Hematopoietic multipotent progenitor cell treated with erythropoietin and hydrocortisone succinate and interleukin-3 and kit ligand, for 8 days (in vitro differentiated cells): ENCODE results near the gene ZC3H8.

ENCODE experiments used
- DNase-seq: peaks from one replicate; pipeline ENCODE4 v3.0.0-alpha.2; 2015

Gene ZC3H8

DNA sequence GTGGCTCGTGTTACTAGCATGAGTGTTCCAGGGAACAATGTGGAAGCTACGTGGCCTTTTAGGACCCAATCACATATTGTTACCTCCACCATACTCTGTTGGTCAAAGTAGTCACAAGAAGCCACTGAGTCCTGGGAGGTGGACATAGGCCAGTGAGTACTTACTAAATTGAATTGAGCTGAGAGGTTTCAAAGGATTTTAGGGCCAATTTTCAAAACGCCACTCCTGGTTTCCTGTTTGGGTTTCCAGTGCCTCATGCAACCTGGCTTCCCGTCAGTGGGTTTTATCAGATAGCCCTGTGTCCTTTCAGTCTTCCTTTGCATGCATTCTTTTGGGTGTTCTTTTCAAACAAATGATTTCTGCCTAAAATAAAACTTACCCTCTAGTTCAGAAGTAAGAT lies 60.4 kb downstream of the ZC3H8 start:
- no peak for DNase-seq

DNA sequence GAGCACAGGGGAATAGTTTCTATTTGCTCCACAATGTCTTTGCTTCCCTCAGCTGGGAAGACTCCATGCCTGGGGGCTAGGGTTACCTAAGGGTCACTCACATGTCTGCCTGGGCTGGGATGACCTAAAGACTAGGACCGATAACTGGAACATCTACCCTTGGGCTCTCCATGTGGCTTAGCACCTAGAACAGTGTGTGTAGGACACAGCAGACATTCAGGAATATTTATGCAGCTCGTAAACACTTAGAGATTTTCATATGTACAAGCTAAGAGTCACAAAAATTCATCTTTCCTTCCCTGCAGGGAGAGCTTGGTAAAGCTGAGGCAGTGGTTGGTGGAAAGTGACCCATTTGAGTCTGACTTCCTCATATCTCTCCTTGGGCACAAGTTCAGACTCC lies 60.8 kb downstream of the ZC3H8 start:
- DNase-seq, result no peak

DNA sequence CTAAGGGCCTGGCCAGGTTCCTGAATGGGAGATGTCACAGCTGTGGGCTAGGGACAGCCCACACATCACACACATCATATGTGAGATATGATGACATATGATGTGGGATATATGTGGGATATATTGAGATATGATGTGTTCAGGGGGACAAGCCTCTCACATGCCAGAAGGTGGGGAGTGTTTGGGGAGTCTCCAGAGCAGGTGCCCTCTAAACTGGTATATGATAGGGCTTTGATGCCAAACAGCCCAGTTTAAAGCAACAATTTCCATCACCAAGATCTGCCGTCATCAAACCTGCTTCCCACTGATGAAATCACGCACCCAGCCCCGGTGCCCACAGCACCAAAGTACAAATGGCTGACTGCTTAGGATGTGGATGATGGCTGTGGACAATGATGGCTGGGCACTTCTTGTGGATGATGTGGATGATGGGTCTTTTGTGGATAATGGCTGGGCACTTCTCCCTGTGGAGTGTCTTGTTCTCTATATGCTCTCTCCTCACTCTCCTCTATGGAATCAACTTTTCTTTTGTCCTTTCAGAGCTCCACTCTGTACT lies 65.8 kb downstream of the ZC3H8 start:
- DNase-seq, result no peak

- peak; percentile 81 for DNase-seq
Measured at GRCh38 chr2:112187805-112188596, 66.8 kb downstream of the ZC3H8 start.

DNA sequence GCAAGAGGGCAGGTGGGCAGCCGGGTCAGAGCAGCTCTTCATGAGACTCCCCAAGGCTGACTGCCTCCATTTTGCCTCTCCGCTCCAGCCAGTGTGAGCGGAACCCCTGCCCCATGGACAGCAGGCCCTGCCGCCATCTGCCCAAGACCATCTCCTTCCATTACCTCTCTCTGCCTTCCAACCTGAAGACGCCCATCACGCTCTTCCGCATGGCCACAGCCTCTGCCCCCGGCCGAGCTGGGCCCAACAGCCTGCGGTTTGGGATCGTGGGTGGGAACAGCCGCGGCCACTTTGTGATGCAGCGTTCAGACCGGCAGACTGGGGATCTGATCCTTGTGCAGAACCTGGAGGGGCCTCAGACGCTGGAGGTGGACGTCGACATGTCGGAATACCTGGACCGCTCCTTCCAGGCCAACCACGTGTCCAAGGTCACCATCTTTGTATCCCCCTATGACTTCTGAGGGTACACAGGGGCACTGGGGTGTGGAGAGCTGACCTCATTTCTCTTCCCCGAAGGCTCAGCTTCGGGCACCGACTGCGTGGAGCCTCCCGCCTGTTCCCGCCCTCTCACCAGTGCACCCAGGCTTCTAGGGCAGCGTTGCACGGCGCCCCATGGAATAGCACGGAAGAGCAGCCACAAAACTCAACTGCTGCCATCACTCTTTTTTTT lies 67.7 kb downstream of the ZC3H8 start:
- no peak for DNase-seq

- DNase-seq, result no peak
Measured at GRCh38 chr2:112185131-112185530, 69.7 kb downstream of the ZC3H8 start.

GRCh38 chr2:112184121-112184520 lies 70.7 kb downstream of the ZC3H8 start:
- DNase-seq, result no peak

- DNase-seq, result no peak
Measured at GRCh38 chr2:112183327-112184025, 71.4 kb downstream of the ZC3H8 start.

DNA sequence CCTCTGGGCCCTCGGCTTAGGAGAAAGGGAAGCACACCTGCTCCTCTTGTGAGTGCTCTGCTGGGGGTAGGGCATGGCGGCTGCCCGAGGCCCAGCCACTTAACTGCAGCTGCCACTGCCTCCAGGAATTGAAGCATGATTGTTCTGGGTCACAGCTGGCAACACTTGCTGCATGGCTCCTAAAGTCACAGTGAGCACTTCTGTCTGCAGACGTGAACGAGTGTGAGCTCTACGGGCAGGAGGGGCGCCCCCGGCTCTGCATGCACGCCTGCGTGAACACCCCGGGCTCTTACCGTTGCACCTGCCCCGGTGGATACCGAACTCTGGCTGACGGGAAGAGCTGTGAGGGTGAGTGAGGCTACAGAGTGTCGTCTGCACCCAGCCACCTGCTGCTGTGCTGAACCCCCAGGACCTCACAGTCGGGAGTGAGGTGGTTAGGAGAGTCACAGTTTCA lies 72.2 kb downstream of the ZC3H8 start:
- no peak for DNase-seq

- no peak for DNase-seq
Measured at GRCh38 chr2:112181571-112182290, 73.1 kb downstream of the ZC3H8 start.

DNA sequence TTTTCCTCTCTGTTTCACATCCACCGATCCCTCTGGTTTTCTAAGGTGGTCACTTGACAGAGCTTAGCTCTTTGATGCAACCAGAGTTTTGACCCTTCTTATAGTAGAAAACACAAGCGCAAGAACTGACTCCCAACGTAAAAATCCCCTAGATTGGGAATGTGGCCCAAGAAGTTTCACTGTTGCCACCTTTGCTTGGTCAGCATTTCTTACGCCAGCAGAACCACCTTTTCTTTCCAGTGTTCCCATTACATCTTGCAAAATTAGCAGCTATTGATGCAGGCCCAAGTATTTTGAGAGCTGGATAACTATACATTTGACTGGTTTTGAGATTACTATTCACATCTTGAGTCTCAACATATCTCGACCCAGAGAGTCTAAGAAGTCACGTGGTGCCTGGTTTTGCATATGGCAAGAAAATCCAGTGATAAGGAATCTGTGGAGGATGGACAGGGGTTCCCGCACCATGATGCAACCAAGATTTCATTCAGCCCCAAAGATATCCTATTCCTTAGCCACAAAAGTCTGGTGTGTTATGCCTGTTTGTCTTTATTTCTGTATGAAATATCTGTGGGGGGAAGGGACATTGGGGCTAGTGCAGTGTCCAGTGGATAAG lies 78.8 kb downstream of the ZC3H8 start:
- no peak for DNase-seq

DNA sequence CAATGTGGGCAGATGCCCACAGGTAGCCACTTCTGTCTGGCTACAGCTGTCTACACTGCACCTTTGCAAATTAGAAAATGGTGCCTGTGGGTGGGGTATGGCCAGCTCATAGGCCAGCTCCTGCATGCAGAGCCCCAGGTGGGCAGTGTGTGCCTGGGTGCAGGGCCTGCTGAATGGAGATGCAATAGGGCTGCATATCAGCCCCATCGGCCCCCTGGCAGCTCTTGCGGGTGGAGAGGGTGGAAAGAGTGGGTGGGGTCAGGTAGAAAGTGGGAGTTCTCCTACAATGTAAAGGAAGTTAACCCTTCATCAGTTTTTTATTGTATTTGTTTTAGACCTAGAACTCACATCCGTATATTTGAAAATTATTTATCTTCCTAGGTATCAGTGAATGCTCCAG lies 79.5 kb downstream of the ZC3H8 start:
- no peak for DNase-seq

DNA sequence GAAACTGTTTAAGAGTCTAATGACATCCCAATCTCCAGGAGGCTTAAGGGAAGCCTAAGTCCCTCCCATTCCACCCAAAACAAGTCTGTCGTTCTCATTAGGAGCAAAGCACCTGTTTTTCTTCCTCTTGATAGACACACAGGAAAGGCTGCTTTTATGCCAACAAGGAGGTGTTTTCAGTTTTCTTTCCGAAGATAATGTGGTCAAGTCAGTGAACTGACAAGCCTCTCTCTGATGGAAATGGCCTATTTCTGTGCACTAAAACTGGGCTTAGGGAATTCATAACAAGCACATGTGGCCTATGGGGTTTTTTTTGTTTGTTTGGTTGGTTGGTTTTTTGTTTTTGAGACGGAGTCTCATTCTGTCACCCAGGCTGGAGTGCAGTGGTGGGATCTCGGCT lies 80.5 kb downstream of the ZC3H8 start:
- DNase-seq, result no peak

GRCh38 chr2:112173646-112174319 lies 81.1 kb downstream of the ZC3H8 start:
- no peak for DNase-seq

DNA sequence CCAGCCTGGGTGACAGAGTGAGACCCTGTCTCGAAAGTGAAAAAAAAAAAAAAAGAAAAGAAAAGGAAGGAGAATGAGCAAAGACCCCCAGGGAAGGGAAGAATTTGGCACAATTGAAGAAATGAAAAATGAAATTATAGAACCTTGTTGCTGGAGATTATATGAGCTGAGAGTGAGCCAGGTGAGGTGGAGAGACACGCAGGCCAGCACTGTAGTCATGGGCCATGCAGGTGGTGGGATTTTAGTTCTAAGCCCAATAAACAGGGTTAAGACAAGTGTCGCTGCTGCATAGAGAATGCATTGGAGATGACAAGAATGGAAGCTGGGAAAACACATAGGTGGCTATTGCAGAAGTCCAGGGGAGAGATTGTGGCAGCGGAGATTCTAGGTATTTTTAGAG lies 84.3 kb downstream of the ZC3H8 start:
- no peak for DNase-seq

DNA sequence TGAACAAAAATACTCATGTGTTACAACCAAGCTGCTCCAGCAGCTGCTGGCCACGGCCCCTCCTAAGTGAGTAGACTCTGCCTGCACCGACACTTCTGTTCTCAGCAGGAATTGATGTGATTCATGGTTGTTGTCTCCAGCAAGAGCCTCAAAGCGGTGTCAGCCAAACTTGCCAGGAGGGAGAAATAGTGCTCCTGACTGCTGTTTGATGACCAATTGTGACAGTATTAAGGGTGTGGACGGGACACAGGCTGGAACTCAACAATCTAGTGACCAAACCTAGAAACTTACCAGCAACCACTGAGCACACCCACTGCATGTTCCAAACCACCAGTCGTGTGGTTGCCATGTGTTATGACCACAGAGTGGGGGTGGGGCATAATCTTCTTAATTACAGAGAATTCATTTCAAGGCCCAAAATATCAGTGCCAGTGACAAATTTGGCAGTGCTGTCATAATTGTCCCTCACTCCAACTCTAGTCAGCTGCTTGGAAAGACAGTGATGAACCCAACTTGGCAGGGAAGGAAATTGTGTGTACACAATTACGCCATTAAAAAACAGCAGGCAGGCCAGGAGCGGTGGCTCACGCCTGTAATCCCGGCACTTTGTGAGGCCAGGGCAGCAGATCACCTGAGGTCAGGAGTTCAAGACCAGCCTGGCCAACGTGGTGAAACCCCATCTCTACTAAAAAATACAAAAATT lies 86.3 kb downstream of the ZC3H8 start:
- peak; percentile 36 for DNase-seq

DNA sequence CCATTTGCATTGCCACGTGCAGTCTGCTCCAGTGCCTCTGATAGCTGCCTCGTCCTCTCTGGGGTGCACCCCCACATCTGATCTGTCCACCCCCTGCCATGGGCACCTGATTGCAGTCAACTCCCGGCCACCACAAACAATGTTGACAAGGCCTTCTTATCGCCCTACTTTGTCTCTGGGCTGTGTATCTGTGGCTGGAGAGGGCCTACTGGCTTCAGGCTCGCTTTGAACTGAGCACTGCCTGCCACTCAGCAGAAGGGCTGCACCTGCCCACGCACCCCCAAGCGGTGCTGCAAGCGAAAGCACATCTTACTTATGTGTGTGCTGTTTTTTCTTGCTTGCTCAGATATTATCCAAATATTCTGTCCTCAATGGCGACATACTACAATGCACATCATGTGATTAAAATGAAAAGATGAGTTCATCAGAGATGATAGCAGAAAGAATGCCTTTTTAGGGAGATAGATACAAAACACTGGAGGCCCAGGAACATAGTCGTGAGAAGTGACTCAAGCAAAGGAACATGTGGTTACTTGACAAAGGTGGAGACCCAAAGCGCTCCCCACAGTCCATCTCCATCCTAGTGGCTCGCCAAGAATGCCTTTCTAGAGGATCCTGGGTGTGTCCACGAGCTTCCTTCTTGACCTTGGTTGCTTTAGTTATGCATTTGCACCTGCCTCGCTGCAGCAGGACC lies 87.9 kb downstream of the ZC3H8 start:
- DNase-seq, result no peak

DNA sequence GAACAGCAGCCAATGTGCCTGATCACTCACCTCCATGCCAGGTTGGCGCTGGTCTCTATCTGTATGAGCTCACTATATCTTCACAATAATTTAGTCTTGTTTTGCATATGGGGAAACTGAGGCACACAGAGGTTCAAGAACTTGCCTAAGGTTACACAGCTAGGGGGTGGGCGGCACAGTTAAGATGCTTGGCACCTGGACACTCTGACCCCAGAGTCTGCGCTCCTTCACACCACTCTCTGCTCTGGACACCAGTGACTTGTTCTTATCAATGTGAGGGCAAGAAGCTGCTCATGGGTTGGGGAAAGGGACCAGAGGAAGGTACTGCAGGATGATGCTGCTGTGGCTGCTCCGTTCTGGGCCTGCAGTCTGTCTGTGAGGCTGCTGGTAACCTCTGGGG lies 89.5 kb downstream of the ZC3H8 start:
- no peak for DNase-seq

DNA sequence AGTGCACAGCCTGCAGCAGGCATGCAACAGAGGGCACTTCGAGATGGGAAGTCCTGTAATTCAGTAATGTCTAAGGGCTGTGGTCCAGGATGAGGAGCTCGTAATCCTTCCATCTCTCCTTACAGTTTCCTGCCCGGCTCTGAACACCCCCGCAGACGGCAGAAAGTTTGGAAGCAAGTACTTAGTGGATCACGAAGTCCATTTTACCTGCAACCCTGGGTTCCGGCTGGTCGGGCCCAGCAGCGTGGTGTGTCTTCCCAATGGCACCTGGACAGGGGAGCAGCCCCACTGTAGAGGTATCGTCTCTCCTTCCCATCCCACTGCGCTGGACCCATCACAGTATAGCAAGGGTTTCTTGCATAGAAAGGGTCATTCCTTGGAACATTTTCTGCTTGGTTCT lies 90.0 kb downstream of the ZC3H8 start:
- DNase-seq, result no peak

- no peak for DNase-seq
Measured at GRCh38 chr2:112163541-112163981, 91.3 kb downstream of the ZC3H8 start.
